Iris pigment epithelial cell (primary cell): ENCODE results near the gene SPP1.
A peak's percentile ranks its signal among the peaks of the same experiment; 100 is the strongest.
"Not testable (repeated sequence)": the region's sequence is repeated elsewhere in the genome, so short reads cannot be mapped to it uniquely, and the experiment has no call there.

Experiments
- DNase-seq: peaks from one replicate; pipeline ENCODE4 v3.0.0-alpha.2; 2011; ENCODE audit warnings: low read depth

The SPP1 gene

GRCh38 chr4:88025868-88026661, 50.6 kb downstream of the SPP1 start:
- not testable (repeated sequence) for DNase-seq

- DNase-seq = peak; percentile 96
Measured at GRCh38 chr4:88027611-88028608, 52.4 kb downstream of the SPP1 start.

- DNase-seq = no peak
Measured at GRCh38 chr4:88028946-88029345, 53.4 kb downstream of the SPP1 start.

GRCh38 chr4:88029556-88029955, 54.0 kb downstream of the SPP1 start:
- no peak for DNase-seq

- no peak for DNase-seq
Measured at GRCh38 chr4:88030565-88031310, 55.2 kb downstream of the SPP1 start.
